GM12874 (cell line): ENCODE data around the gene RPS6KA2.

Source experiments
- CTCF ChIP-seq: IDR thresholded peaks from 2 replicates; pipeline ENCODE4 v1.5.1; 2011; ENCODE audit warnings: low read depth, mild to moderate bottlenecking, control low read depth, low read length, moderate library complexity; ENCODE audit not compliant: insufficient read depth

RPS6KA2 gene

GRCh38 chr6:166419717-166420116, 207.3 kb downstream of the RPS6KA2 start:
- no peak for TF ChIP-seq CTCF

- TF ChIP-seq CTCF, result no peak
These were observed 207.8 kb downstream of the RPS6KA2 start for GRCh38 chr6:166419286-166419685.

DNA sequence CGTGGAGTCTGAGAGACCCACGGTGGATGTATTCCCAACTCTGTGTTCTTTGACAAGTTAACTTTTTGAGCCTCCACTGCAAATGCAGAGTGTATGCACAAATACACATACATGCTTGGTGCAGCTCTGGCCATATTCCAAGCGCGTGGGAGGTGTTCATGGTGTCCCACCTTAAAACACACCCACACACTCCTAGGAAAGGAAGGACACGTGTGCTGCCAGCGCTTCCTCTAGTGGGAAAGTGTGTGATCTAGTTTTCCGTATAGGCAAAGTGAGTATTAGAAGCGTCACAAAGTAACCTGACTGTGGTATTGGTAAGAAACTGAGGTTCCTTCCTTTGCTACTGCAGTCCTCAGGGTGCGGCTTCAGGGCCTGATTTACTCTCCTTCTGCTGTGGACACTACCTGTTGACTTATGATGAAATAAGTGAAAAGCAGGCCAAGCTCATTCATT, 208.3 kb downstream of the RPS6KA2 start:
- TF ChIP-seq CTCF, result no peak

DNA sequence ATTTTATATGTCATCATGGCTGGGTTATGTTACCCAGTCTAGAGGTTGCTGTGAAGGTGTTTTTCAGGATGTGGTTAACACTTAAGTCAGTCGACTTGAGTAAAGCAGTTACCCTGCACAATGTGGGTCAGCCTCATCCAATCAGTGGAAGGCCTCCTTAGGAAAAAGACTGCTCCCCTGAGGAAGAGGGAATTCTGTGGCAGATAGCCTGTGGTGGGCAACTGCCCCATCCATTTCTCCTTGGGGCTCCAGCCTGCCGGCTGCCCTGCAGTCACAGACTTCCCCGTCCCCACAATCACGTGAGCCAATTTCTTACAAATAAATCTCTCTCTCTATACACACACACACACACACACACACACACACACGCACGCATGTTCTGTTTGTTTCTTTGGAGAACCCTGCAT, 209.8 kb downstream of the RPS6KA2 start:
- TF ChIP-seq CTCF, result no peak

GRCh38 chr6:166415833-166416347, 211.2 kb downstream of the RPS6KA2 start:
- TF ChIP-seq CTCF, result no peak

GRCh38 chr6:166415306-166415705, 211.7 kb downstream of the RPS6KA2 start:
- TF ChIP-seq CTCF, result no peak

- no peak for TF ChIP-seq CTCF
These were observed 213.5 kb downstream of the RPS6KA2 start for GRCh38 chr6:166413491-166413951.
